Testis (tissue), 2 donors: ENCODE results near the gene MAP1S.

Experiments used
- POLR2A ChIP-seq: fragments of 450-650 bp; IDR thresholded peaks from one replicate; pipeline ENCODE4 v1.6.1; 2017; ENCODE audit warnings: antibody characterized with exemption, mild to moderate bottlenecking, moderate library complexity
- TF ChIP-seq, protein P1 (sequence below), 3 experiments: fragments of 450-650 bp in 2 of 3; fragments of 200-600 bp in 1 of 3; sonication (generic) in 1 of 3; IDR thresholded peaks; one replicate each; pipeline ENCODE4 v1.5.1; 2016 to 2019; ENCODE audit warnings: antibody characterized with exemption in 3 of 3, mild to moderate bottlenecking in 2 of 3, moderate library complexity in 1 of 3

DNA sequence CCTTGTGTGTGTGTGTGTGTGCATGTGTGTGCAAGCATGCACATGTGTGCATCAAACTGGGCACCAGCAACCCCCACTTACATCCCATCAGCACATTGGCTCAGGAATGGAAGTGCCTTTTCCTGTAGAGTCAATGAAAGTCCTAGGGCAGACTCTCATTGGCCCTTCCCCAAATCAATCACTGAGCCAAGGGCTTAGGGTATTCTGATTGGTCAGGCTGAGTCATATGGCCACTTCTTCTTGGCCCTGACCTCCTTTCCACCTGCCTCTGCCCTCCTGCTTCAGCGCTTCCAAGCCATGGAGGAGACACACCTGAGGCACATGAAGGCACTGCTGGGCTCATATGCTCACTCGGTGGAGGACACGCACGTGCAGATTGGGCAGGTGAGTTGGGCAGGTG lies 52.9 kb downstream of the MAP1S start:
- no peak for TF ChIP-seq POLR2A
- TF ChIP-seq, protein P1, sequence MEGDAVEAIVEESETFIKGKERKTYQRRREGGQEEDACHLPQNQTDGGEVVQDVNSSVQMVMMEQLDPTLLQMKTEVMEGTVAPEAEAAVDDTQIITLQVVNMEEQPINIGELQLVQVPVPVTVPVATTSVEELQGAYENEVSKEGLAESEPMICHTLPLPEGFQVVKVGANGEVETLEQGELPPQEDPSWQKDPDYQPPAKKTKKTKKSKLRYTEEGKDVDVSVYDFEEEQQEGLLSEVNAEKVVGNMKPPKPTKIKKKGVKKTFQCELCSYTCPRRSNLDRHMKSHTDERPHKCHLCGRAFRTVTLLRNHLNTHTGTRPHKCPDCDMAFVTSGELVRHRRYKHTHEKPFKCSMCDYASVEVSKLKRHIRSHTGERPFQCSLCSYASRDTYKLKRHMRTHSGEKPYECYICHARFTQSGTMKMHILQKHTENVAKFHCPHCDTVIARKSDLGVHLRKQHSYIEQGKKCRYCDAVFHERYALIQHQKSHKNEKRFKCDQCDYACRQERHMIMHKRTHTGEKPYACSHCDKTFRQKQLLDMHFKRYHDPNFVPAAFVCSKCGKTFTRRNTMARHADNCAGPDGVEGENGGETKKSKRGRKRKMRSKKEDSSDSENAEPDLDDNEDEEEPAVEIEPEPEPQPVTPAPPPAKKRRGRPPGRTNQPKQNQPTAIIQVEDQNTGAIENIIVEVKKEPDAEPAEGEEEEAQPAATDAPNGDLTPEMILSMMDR (IDR thresholded peaks at IDR 0.05) = no peak
